NK-92 (cell line): ENCODE results near the gene LIFR.

ENCODE experiments used
- DNase-seq: peaks from one replicate; lab custom pipeline; 2025; ENCODE audit not compliant: unreplicated experiment; lab: John Stamatoyannopoulos, UW

The LIFR gene

DNA sequence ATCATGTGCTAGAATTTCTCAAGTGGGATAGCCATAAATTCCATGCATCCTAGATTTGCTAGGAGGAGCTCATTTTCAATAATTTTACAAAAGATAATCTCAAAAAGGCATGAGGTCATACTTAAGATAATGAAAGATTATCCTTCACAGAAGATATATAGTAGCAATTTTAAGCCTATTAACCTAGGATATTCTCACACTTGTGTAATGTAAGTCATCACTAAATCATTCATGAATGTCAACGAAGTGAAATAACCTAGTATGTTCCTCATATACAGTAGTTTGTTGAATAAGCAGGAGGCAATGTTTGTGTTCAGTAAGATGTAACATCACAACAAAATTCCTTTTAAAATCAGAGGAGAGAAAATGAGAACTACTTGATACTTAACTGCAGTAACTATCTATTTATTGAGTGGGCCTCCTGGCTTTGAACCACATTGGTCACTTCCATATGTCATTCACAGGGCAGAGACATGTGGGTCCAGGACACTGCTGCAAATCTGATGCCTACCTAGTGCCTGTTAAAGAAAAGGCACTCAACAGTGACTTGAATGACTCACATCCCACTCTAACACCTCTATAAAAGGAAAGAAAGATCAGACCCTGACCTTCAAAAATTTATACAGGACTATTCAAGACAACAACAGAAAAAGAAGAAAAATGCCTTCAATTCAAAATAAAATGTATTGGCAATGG, 8.2 kb downstream of the LIFR start:
- DNase-seq = no peak

GRCh38 chr5:38547257-38547656, 9.2 kb downstream of the LIFR start:
- no peak for DNase-seq

DNA sequence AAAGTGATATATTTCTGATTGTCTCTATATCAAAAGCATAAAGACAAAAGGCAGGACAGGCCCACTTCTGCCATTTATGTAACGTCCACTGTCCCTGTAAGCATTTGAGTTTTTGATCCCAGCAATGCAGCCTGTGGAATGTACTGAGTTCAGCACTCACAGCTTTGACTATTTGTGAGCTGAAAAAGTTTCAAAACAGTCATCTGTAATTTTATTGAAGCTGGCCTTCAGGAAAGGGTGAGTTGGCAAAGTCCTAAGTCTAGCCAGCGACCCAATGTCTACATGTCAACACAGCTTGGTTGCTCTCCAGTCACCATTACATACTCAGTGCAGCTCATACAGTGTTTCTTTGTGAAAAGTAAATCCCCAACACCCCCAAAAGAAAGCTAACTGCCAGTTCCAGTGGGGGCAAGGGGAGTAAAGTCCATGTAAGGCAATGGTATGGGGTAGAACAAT, 9.7 kb downstream of the LIFR start:
- DNase-seq = no peak

DNA sequence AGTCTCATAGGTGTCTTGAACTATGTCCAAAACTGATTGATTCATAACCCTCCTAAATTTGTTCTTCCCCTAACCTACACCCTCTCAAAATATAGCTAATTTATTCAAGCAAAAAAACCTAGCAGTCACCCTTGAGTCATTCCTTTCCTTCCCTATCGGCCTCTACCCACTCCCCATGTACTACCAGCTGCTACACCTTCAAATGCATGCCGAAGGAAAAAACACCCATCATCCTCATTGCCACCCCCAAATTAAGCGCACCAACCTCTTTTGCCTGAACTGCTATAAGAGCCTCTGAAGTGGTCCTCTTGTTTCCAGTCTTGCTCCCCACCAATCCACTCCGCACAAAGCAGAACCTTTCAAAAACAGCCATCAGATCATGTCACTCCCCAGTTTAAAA, 12.6 kb downstream of the LIFR start:
- no peak for DNase-seq

GRCh38 chr5:38543074-38543473, 13.4 kb downstream of the LIFR start:
- DNase-seq = no peak

DNA sequence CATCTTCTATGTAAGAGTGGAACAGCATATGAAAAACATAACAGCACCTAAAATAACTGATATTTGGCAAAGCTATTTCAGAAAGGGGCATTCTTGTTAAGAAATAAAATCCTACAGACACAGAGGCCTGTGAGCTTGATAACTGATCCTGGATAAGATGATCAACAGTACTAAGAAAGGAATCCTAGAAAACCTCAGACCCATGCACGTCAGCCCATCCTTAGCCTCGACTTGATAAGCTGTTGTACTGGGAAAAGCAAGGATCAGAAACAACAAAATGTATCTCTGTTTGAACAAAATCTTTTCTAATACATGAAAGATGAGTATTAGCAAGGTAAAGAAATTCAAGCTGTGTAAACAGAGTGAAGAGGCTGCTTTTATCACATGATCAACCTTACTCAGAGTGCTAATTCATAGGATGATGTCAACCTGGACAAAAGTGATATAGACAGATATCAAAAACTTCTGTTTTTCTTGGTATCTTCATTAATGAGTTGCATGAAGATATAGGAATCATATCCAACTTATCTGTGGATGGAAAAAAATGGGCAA, 15.2 kb downstream of the LIFR start:
- no peak for DNase-seq

GRCh38 chr5:38540314-38540713, 16.1 kb downstream of the LIFR start:
- DNase-seq = no peak

- DNase-seq = no peak
These were observed 18.3 kb downstream of the LIFR start for GRCh38 chr5:38538161-38538560.

GRCh38 chr5:38537505-38537904, 18.9 kb downstream of the LIFR start:
- DNase-seq = no peak

DNA sequence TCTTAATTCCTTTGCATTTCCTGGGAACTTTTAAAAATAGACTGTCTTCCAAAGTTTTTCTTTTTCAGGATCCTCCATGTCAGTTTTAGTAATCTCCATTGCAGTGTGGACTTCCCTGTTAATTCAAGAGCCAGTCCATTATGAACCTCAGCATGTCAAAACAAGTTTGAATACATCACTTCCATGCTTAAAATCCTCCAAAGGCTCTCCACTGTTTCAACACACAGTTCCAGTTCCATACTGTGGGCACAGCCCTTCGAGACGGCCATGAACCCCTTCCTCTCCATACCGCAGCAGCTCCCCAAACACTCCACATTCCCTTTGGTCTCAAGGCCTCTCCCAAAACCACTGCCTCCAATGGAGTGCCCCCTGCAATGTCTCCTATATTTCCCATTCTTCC, 19.5 kb downstream of the LIFR start:
- DNase-seq = no peak

GRCh38 chr5:38535845-38536244, 20.6 kb downstream of the LIFR start:
- DNase-seq = no peak

GRCh38 chr5:38535248-38535750, 21.1 kb downstream of the LIFR start:
- no peak for DNase-seq

DNA sequence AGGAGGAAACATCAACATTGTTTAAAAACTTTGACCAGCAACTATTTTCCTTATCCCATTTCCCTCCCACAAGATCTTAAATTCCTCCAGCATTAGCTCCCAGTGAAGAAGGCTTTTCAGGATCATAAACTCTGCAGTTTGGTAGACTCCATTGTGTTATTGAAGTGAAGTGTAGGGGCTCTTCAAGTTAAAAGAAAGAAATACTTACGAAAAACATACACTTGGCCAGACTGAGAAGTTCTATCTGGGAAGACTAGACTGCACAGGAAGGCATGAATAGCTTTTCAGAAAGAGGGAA, 22.3 kb downstream of the LIFR start:
- DNase-seq = no peak

GRCh38 chr5:38533286-38534155, 22.9 kb downstream of the LIFR start:
- DNase-seq = no peak

GRCh38 chr5:38532165-38532669, 24.2 kb downstream of the LIFR start:
- no peak for DNase-seq

DNA sequence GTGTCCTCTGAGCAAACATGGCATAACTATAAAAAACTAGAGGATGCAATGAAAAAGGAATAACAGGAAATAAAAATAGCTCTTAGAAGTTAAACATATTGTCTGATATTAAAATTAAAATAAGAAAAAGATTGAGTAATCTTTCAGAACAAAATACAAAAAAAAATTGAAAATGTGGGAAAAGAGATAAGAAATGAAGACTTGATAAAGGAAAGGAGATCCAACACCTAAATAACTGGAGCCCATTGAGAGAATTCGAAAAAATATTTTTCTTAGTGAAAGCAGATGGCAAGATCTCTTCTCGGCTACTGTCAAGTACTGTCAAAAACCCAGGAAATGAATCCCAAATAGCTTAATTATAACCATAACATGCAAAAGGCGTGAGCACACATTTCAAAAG, 24.9 kb downstream of the LIFR start:
- no peak for DNase-seq

DNA sequence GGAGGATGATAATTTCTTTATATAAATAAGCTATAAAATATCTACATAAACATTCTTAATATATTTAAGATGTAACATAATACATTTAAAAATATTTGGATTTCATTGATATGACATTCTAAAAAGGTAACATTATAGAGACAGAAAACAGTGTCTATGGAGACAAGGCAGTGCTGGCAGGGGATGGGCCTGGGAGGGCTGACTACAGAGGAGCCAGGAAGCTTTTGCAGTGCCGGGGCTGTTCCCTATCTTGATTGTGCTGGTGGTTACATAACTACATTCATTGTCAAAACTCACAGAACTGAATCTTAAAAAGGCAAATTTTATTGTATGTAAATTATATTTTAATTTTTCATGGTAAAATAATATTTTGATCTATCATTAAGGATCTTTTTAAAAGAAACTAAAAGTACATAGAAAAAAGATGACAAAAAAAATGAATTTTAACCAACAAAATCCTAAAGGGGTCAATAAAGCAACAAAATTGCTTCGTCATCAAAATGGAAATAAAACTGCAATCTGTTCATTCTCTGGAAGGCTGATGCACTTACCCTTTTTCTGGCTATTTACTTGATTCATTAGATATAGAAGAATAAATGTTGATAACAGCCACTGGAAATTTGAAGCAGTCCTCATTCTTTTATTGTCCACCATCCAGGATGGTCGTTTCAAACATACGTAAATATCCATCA, 26.3 kb downstream of the LIFR start:
- no peak for DNase-seq

DNA sequence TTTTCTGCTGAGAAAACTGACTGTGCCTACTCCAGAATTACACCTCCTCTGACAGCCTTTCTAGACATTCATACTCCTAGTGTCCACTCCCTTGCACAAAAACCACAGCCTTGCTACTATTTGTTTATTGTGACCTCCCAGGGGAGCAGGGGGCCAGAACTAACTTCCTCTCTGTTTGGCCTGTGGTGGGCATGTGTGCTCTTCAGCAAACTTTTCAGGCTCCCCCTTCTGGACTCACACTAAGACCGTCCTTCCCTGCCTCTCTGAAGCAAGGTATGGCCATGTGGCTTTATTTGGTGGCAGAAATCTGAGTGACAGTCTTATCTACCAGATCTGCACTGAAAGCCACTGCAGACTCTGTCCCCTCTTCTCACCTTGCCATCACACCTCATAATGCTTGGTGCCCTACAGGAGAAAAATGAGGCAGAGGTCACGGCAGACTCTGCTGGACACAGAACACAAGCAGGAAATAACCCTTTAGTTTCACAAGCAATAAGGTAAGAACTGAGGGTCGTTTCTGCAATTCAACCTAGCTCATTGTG, 28.2 kb downstream of the LIFR start:
- no peak for DNase-seq

DNA sequence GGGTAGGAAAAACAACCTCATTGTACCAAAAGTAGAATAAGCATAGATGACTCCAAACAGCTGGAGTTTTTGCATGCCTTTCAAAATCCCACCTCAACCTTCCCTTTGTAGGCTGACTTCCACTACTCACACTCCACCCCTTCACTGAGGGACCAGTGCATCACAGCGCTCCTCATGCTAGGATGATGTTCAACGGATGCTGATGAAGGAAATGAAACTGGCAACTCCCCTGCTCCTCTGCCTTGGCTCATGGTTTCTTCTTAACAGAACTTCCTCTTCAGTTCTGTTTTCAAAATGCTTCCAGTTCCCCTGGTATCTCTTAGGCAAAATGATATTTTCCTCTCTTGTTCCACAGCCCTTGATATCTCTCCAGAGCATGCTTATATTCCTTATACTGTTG, 29.0 kb downstream of the LIFR start:
- no peak for DNase-seq

- DNase-seq = no peak
These were observed 32.4 kb downstream of the LIFR start for GRCh38 chr5:38524022-38524421.

- no peak for DNase-seq
These were observed 37.0 kb downstream of the LIFR start for GRCh38 chr5:38519476-38519875.
